ENCODE results near the gene GPR146. TPM values are rescaled to one million over a fixed set of nuclear protein-coding genes. Genes with fewer than 3 reads are reported as not detected.

Gene GPR146
- total RNA-seq, 2 donors from 2014 or later: 0.66 to 0.75 TPM

DNA sequence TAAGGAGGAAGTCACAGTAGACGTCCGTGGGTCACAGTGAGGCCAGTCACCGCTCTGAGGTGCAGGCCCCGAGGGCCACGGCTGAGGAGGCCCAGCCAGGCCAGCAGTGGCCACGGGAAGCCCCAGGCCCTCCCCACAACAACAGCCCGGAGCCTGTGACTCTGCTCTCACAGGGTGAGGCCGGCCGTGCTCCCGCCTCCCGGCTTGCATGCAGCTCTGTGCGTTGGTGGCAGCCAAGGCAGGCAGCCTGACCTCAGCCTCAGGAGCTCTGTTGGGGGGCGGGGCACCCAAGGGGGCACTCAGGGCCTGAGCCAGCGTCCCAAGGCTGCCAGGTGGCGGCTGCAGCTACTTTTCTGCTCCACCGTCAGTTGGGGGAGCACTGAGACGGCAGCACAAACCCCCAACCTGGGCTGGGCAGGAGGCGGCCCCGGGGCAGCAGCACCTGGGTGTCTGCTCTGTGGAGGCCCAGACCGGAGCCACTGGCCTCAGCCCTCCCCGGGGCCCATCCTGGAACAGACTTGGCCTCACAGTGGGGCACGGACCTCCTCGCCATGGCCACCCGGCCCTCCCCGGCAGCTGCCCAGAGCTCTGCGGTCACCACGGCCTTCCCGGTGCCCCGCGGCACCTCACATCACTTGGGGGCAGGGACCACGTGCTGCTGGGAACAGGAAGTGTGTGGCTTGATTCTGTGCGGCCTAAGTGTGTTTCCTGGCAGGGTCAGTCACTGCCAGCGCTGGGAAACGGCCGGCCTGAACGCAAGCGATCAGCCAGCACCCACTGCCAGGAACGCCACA is 48.1 kb upstream of the GPR146 start:
- WGBS, 2 experiments (ENCODE audit: insufficient coverage in 1 of 2, insufficient read length in 1 of 2): 95 to 97% methylated on average over 27 to 38 of the region's 38 CpGs
- Mint-ChIP-seq H3K9me3 (no peaks in the 10 kb centered on the region), H3K4me1 (no peaks in the 10 kb centered on the region), H3K27me3 (ENCODE audit: insufficient read depth) (no peaks in the 10 kb centered on the region), H3K27ac (no peak overlapping the region), H3K4me3 (no peak overlapping the region), H3K36me3 (ENCODE audit: low read depth) (peaks cover 7% of the 10 kb centered on the region)
- H3K27me3 ChIP-seq (ENCODE audit: control insufficient read depth, insufficient read depth, low read length, poor library complexity, severe bottlenecking): no peaks in the 10 kb centered on the region
- H3K36me3 ChIP-seq (ENCODE audit: control insufficient read depth, insufficient read depth, low read length): peaks cover 9% of the 10 kb centered on the region
- DNase-seq: no peak
- TF ChIP-seq, protein P1, sequence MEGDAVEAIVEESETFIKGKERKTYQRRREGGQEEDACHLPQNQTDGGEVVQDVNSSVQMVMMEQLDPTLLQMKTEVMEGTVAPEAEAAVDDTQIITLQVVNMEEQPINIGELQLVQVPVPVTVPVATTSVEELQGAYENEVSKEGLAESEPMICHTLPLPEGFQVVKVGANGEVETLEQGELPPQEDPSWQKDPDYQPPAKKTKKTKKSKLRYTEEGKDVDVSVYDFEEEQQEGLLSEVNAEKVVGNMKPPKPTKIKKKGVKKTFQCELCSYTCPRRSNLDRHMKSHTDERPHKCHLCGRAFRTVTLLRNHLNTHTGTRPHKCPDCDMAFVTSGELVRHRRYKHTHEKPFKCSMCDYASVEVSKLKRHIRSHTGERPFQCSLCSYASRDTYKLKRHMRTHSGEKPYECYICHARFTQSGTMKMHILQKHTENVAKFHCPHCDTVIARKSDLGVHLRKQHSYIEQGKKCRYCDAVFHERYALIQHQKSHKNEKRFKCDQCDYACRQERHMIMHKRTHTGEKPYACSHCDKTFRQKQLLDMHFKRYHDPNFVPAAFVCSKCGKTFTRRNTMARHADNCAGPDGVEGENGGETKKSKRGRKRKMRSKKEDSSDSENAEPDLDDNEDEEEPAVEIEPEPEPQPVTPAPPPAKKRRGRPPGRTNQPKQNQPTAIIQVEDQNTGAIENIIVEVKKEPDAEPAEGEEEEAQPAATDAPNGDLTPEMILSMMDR (conservative IDR thresholded peaks at IDR 0.05): no peak
- no peaks in the 10 kb centered on the region for H3K9me3 ChIP-seq (ENCODE audit: control insufficient read depth, low read length)
- H3K4me1 ChIP-seq (ENCODE audit: control insufficient read depth, insufficient read depth, low read length): no peaks in the 10 kb centered on the region
- H3K4me3 ChIP-seq (ENCODE audit: low read length): no peak overlapping the region
- no peak overlapping the region for H3K9ac ChIP-seq (ENCODE audit: extremely low read depth, low read length, poor library complexity, severe bottlenecking)
- no peak overlapping the region for H3K27ac ChIP-seq (ENCODE audit: low read depth, low read length)

DNA sequence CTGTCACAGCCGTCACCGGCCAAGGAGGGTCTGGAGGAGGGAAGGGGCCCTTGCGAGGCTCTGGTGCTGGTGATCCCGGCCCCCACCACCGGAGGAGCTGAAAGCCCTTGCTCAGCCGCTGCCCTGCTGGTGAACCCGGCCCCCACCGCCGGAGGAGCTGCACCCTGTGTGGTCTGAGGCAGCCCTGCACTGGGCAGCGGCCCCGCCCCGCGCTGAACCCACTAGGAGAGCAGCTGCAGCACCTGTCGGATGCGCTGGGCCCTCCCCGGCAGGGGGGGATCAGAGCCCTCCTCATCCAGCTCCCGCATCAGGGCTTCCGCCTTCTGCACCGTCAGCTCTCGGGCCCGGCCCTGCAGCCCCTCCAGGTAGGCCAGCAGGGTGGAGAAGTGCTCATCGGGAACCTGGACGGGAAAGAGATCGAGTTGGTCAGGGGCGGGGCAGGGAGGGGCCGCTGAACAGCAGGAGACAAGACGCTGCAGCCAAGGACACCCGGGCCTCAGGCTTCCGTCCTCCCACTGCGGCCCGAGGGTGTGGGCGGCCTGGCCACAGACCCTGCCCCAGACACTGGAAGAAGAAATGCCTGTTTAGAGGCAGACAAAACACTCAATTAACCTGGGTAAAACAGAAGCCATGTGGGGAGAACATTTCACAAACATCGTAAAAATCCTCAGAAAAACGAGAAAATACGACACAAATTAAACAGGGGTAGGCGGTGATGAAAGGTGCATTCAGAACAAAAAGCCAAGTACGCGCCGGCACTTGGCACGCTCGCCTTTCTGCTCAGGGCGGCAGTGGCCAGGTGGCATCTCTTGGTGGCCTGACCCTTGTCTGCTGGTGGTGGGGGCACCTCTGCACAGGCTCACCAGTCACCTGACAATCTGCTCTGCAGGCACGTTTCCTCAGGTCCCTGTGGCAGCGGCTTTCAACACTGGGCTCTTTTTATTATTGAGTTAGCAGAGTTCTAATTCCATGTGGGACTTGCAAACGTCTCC is 46.6 kb upstream of the GPR146 start:
- WGBS, 2 experiments (ENCODE audit: insufficient coverage in 1 of 2, insufficient read length in 1 of 2): 89 to 91% methylated on average over 36 to 45 of the region's 45 CpGs
- H3K36me3 ChIP-seq (ENCODE audit: control insufficient read depth, insufficient read depth, low read length): peaks cover 9% of the 10 kb centered on the region
- no peaks in the 10 kb centered on the region for H3K4me1 ChIP-seq (ENCODE audit: control insufficient read depth, insufficient read depth, low read length)
- no peak overlapping the region for H3K4me3 ChIP-seq (ENCODE audit: low read length)
- TF ChIP-seq, protein P1 (conservative IDR thresholded peaks at IDR 0.05): peak; percentile 43
- H3K36me3 Mint-ChIP-seq (ENCODE audit: low read depth): peaks cover 7% of the 10 kb centered on the region
- H3K9me3 ChIP-seq (ENCODE audit: control insufficient read depth, low read length): no peaks in the 10 kb centered on the region
- no peaks in the 10 kb centered on the region for H3K27me3 Mint-ChIP-seq (ENCODE audit: insufficient read depth)
- H3K4me1 Mint-ChIP-seq: no peaks in the 10 kb centered on the region
- no peak overlapping the region for H3K27ac ChIP-seq (ENCODE audit: low read depth, low read length)
- peak; percentile 75 for DNase-seq
- H3K4me3 Mint-ChIP-seq: no peak overlapping the region
- no peaks in the 10 kb centered on the region for H3K27me3 ChIP-seq (ENCODE audit: control insufficient read depth, insufficient read depth, low read length, poor library complexity, severe bottlenecking)
- no peak overlapping the region for H3K9ac ChIP-seq (ENCODE audit: extremely low read depth, low read length, poor library complexity, severe bottlenecking)
- H3K27ac Mint-ChIP-seq: no peak overlapping the region
- no peaks in the 10 kb centered on the region for H3K9me3 Mint-ChIP-seq

DNA sequence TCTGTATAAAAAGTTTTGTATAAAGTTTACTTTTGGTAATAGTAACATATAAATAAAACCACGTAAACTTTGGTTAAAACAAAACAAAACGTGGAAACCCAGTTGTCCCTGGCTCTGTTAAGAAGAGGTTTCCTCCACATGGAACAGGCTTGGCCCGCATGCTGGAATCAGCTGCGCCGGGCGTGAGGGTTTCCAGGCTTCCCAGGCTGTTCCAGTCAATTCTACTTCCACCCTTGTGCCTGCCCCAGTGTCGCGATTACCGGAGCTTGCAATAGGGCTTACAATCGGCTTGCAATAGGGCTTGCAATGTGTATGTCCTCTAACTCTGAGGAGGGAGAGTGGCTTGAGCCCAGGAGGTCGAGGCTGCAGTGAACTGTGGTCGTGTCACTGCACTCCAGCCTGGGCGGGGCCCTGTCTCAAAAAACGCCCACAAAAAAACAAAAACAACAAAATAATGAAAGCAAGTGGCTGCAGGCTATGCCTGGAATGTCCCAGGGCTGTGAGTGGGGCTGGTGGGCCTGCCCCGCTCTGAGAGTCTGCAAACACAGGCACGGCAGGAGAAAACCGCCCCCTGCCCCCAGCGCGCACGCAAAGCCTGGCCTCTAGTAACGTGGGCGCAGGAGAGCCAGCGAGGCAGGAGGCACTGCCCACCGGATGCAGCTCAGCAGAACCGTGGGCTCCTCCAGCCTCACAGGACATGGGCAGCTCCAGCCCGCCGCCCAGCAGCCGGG is 45.0 kb upstream of the GPR146 start:
- Mint-ChIP-seq H3K4me1 (no peaks in the 10 kb centered on the region), H3K27me3 (ENCODE audit: insufficient read depth) (no peaks in the 10 kb centered on the region), H3K36me3 (ENCODE audit: low read depth) (peaks cover 7% of the 10 kb centered on the region), H3K9me3 (no peaks in the 10 kb centered on the region), H3K27ac (no peak overlapping the region), H3K4me3 (no peak overlapping the region)
- WGBS, 2 experiments (ENCODE audit: insufficient coverage in 1 of 2, insufficient read length in 1 of 2): 88 to 91% methylated on average over 11 to 28 of the region's 28 CpGs
- Histone ChIP-seq H3K9ac (ENCODE audit: extremely low read depth, low read length, poor library complexity, severe bottlenecking) (no peak overlapping the region), H3K4me1 (ENCODE audit: control insufficient read depth, insufficient read depth, low read length) (no peaks in the 10 kb centered on the region), H3K27me3 (ENCODE audit: control insufficient read depth, insufficient read depth, low read length, poor library complexity, severe bottlenecking) (no peaks in the 10 kb centered on the region), H3K36me3 (ENCODE audit: control insufficient read depth, insufficient read depth, low read length) (peaks cover 9% of the 10 kb centered on the region), H3K9me3 (ENCODE audit: control insufficient read depth, low read length) (no peaks in the 10 kb centered on the region), H3K27ac (ENCODE audit: low read depth, low read length) (peak overlapping the region; percentile 60), H3K4me3 (ENCODE audit: low read length) (no peak overlapping the region)
- no peak for DNase-seq
- TF ChIP-seq, protein P1 (conservative IDR thresholded peaks at IDR 0.05): no peak
